ENCODE data around the gene GRIK3.
"Not testable (repeated sequence)": the region's sequence is repeated elsewhere in the genome, so short reads cannot be mapped to it uniquely, and the experiment has no call there.

The GRIK3 gene

DNA sequence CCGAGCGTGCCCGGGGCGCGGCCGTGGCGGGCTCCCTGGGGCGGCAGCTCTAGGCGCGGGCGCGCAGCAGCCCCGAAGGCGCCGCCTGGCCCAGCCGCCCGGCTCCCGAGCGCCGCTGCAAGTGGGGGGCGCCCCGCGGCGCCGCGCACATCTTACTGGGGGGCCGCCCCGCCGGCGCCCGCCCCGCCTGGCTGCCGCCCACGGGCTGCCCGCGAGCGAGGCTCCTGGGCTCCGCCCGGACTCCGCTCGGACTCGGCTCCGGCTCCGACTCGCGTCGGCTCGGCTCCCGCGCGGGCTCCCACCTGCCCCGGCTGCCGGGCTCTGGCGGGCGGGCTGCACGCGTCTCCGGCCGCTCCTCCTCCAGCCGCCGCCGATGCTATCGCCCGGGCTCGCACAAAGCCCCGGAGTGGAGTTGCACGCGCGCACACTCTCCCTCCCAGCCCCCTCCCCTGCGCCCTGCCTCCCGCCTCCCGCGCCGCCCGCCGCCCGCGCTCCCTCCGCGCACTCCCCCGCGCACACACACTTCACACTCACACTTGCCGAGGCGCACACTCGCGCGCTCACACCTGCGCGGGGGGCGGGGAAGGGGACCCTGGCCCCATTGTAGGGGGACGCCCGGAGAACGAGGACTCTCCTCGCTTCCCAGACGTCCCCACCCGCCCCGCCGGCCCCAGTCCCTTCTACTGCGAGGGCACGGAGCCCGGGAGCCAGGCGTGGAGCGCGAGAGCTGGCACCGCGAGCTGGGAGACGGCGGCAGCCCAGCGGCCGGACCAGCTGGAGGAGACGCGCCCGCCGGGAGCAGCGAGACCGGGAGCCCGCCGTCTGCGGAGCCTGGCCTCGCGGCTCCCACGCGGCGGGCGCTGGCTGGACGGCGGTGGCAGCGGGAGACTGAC is at the start of gene GRIK3:
TSS of gene GRIK3 (minus strand) at position 395 of the 893 bp plus-strand sequence. CDS start 407 bp downstream, outside the sequence.
- DNase-seq (ENCODE audit: low read depth in 2 of 2) = no peak

DNA sequence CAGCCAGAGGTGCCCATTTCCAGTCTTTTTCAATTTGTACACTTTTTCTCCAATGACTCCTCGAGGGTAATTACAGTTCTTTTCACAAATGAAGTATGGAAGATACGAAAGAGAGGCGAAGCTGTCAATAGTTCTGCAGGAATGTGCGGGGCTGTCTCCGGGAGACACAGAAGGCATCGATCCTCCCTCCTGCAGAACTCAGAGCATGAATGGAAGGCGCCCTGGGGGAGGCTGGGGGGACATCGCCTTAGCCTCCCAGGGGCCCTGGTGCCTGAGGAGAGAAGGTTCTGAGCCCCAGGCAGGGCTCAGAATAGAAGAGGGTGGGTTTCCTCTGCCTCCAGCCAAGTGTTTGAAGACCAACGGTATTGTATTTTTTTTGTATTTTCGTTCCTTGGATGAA is 49.7 kb upstream of the GRIK3 start:
- DNase-seq (ENCODE audit: low read depth in 2 of 2) = no peak

DNA sequence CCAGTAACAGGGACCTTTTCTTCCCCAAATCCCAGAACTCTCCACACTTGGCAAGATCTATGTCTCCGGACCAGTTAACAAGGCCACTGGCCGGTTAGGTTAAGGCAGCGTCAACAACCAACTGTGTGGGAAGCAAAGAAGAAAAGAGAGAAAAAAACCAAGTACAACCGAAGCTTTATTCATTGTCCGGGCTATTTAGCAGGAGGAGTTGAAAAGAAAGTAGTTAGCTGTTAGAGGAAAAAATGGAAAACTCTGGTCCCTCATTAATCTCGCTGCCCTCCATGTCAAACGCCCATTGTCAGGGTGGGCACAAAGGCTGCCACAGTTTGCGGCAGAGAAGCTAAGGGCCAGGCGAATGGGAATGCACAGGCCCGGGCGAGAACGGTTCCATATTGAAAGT is 49.3 kb upstream of the GRIK3 start:
- no peak for DNase-seq (ENCODE audit: low read depth in 2 of 2)

DNA sequence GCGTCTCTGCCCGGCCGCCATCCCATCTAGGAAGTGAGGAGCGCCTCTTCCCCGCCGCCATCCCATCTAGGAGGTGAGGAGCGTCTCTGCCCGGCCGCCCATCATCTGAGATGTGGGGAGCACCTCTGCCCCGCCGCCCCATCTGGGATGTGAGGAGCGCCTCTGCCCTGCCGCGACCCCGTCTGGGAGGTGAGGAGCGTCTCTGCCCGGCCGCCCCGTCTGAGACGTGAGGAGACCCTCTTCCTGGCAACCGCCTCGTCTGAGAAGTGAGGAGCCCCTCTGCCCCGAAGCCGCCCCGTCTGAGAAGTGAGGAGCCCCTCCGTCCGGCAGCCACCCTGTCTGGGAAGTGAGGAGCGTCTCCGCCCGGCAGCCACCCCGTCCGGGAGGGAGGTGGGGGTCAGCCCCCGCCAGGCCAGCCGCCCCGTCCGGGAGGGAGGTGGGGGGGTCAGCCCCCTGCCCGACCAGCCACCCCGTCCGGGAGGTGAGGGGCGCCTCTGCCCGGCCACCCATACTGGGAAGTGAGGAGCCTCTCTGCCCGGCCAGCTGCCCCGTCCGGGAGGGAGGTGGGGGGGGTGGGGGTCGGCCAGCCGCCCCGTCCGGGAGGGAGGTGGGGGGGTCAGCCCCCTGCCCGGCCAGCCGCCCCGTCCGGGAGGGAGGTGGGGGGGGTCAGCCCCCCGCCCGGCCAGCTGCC is 46.1 kb upstream of the GRIK3 start:
- DNase-seq (ENCODE audit: low read depth in 2 of 2) = not testable (repeated sequence)

DNA sequence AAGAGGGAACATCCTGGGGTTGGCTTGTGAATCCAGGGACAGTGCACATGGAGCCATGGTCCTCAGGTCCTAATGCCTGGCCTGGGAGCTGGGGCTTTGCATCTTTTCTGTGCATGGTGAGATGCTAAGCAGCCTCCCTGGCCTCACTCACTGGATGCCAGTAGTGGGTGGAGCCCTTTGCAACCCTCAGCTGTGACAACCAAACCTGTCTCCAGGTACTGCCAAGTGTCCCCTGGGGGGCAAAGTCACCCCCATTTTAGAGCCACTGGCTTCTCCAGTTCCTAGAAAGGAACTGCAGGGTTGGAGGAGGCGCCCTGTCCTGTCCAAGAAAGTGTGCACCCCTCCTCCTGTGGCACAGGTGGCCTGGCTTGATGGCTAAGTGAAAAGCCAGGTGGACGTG is 44.6 kb upstream of the GRIK3 start:
- no peak for DNase-seq (ENCODE audit: low read depth in 2 of 2)

DNA sequence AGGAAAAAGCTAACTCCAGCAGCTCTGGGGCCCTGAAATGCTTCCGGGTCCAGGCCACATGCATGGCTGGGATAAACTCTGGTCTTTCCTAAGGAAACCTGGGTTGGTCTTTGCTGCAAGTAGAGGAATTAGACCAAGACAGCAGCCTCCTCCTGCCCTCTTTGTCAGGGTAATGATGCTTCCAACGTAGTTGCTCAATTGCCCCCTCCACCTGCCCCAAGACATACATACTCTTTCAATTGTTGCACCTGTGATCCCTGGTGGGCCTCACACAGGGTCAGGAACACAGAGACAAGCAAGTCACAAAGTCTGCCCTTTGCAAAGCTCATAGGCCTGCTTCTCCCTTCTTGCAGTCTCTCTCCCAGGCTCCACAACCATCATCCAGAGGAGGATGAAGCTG is 41.9 kb upstream of the GRIK3 start:
- DNase-seq (ENCODE audit: low read depth in 2 of 2) = no peak

DNA sequence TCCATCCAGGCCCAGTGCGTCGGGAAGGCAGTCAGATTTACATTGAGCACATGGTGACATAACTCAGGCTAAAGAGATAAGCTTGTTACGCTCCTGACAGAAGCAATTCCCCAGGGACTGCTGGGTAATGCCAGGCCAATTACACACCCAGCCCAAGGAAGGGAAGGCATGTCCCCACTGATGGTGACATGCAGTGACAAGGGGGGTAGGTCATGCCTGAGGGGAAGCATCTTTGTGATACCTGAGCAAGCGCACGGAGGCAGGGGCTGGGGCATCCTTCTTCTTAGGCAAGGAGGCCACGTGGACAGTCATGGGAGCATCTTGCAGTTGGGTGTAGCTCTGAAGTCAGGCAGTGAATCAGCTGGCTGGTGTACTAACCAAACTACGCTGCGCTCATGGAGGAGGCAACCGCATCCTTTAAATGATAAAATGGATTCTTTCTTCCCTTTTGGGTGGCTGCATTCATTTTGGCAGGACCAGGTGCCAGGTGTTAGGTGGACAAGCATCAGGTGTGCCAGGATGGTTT is 39.6 kb upstream of the GRIK3 start:
- no peak for DNase-seq (ENCODE audit: low read depth in 2 of 2)

DNA sequence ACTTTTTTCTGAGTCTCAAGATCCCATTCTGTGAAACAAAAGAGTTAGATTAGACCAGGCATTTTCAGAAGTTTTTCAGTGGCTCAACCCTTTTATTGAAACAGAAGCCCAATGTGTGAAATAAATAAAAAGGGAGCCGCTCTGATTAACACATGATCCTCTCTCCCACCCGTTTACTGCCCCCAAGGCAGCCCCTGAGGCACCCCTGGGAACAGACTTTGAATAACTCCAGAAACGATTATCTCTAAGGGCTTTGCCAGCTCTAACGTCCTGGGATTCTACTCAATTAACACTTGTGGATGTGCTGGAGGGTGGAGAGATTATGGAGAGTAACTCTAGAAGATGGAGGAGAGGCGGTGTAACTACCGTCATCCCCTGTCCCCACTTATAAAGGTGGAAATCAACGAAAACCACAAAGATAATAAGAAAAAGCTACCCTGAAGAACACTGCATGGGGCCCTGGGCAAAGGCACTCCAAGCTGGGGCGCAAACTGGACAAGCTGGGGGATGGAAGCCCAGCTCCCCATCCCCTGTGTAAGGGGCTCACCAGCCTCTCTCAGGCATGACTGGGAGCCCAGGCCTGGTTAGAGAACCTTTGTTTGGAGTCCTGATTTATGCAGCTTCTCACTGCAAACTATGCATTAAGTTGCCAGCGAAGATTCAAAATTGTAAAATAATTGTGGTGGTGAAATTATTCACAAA is 39.0 kb upstream of the GRIK3 start:
- no peak for DNase-seq (ENCODE audit: low read depth in 2 of 2)

DNA sequence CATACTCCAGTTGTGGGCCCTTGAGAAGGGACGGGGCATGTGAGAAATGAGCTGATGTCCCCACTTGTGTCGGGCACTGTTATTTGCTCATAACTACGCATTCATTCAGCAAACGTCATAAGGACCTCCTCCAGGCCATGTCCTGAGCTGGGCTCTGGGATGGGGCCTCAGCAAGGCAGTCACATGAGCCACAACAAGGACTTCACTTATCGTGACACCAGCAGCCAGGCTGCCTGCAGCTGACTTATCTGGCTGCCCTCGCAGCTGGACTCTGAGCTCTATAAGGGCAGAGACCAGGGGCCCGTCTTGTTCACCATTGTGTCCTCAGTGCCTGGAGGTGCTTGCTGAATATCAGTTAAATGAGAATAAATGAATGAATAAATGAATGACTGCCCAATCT is 37.5 kb upstream of the GRIK3 start:
- DNase-seq (ENCODE audit: low read depth in 2 of 2) = no peak

DNA sequence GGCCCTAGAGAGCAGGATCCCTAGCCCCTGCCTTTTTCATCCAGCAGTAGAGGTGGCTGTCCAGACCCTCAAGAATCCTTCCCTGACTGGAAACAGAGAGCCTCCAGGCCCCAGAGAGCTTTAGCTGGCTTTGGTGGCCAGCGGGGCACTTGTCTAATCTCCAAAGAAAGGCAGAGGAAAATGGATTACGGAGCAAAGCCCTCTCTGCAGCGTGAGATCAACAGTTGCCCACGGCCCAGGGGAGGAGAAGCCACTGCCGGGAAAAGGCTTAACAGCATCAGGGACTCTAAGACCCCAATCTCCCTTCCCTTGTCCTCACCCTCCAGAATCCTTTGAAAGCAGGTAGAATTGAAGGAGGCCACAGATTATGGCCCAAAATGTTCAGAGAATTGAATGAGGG is 35.8 kb upstream of the GRIK3 start:
- no peak for DNase-seq (ENCODE audit: low read depth in 2 of 2)

DNA sequence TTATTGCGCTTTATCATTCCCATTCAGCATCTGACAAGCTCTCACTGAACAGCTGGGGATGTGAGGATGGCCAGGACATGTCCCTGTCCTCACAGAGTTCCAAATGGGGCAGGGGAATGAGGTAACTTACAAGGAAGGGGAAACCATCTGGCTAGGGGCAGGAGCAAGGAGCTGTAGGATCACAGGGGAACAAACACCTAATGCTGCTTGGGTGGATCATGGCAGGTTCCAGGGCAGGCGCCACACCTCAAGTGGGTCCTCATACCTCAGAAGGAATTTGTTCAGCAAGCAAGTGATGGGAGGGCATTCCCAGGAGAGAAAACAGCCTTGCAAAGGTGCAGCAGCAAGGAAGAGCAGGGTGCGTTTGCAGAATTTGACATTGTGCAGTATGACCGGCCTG is 35.1 kb upstream of the GRIK3 start:
- no peak for DNase-seq (ENCODE audit: low read depth in 2 of 2)

DNA sequence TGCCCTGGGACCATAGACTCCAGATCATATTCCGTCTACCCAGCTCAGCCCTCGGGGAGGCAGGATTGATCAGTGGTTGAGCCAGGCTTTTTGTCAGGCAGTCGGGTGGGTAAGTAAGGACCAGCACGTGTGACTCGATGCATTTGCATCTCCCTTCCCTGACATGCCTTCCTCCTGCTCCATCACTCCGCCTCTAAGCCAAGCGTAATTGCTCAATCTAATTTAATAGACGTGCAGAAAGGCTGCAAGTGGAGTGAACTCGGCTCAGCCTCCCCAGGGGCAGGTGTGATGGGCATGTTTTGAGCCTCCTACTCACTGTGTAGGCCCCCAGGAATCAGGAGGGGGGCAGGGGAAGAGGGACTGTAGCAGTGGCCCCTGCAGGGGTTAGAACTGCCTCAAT is 34.6 kb upstream of the GRIK3 start:
- no peak for DNase-seq (ENCODE audit: low read depth in 2 of 2)

DNA sequence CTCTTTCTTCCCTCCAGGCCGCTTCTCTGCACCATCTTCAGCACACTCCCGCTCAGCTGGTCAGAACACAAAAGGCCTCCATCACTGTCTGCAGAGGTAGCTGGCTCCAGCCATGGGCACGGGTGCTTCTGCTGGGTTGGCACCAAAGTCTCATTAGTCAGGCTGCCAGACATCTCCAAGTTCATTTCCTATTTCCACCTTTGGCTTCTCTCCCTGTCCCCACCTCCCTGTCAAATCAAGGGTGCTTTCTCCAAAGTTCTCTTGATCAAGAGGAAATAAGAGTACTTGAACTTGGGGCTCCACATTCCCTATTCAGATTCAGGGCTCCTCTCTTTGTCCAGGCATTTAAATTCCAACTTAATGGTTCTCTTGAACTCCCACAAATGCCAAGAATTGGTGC is 33.9 kb upstream of the GRIK3 start:
- no peak for DNase-seq (ENCODE audit: low read depth in 2 of 2)

DNA sequence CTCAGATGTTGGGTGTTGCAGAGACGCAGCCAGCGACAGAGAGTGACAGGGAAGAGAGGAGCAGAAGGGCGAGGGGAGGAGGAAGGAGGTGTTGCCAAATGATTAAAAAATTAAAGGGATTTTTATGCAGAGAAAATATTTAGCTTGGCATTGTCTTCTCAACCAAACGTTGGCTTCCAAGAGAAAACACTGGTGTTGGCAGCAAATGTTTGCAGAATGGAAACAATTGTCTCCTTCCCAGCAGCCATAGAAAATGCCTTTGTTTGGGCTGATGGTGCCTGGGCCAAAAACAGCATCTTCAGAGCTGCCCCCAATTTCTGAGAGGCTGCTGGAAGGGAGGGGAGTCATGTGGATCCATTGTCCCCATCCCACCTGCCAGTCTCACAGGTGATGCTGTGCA is 29.7 kb upstream of the GRIK3 start:
- no peak for DNase-seq (ENCODE audit: low read depth in 2 of 2)

DNA sequence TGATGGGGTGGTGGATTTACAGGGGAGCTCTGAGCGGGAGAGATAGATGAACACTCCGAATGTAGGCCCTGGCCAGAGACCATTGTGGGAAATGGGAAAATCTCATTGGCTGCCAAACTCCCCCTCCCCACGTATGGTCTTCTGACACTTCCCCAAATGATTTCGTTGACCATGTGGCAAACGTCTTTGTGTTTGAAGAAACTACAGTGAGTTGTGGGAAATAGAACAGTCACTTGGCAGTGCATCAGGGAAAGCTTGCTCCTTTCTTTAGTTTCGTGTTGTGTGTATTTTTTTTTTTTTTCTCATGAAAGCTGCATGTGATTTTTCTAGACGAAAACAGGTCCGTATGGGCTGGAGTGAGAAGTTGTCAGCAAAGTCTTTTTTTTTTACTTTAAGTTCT is 25.0 kb upstream of the GRIK3 start:
- DNase-seq (ENCODE audit: low read depth in 2 of 2) = no peak

DNA sequence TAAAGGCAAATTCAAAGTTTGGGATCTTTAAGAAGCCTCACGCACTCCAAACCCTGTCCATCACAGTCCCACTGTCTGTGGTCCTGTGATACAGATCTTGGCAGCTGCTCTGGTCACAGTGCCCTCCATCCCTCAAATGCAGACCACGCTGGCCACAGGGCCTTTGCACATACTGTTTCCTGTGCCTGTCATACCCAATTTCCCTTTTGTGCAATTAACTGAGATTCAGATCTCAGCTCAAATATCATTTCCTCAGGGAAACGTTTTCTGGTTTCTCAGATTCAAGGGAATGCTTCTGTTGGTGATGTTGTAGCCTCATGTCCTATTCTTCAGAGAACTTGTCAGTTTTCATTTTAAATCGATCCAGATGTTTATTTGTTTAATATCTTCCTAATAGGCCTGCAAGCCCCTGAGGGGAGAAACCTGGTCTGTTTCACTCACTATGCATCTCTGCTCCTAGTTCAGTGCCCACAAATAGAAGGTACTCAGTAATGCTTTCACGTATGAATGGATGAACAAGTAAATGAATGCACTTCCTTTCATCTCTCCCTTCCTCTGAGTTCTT is 24.2 kb upstream of the GRIK3 start:
- no peak for DNase-seq (ENCODE audit: low read depth in 2 of 2)

DNA sequence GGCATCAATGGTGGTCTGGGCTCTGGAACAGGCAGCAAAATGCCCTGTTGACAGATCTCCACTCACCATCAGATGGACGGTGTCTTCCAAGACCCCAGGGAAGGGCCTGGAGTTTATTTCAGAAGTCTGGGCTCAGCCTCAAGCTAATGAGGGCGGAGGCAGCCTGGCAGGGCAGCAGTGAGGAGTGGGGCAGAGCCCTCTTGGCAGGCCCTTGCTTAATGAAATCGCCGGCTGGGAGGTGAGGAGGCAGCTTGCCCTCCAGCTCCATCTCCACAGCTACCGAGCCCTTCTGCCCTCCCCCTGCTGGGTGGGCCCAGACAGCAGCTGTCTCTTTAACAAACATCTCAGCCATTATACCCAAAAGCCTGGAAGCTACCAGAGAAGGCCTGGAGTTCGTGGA is 22.0 kb upstream of the GRIK3 start:
- DNase-seq (ENCODE audit: low read depth in 2 of 2) = no peak

DNA sequence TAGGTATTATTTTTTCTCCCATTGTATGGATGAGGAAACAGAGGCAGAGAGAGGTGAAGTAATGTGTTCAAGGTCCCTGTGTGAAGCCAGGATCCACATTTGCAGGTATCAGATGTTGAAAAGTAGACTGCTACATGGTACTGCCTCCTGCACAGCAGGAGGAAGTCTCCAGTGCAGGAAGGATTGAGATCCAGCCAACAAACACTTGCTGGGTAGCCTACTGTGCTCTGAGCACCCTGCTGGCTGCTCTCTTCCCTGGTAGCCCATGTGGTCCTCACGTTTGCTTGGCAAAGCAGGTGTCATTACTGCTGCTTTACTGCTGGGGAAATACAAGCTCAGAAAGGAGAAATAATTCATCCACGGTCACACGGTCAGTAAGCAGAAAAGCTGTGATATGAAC is 21.3 kb upstream of the GRIK3 start:
- DNase-seq (ENCODE audit: low read depth in 2 of 2) = no peak

DNA sequence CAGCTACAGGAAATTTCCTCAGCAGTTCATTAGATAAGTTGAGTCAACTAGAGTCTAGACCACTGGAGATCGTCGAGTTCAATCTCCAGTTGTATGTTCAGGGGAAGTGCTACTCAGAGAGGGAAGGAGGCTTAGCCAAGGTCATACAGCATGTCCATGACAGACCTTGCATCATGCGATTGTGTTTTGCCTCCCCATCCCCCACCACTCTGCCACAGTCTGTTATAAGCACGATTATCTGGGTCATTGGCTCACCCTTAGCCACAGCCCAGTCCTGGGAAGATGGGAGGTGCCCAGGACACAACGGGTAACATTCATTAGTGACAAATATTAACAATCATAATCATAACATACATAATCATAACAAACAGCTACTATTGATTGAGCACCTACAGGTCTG is 18.9 kb upstream of the GRIK3 start:
- DNase-seq (ENCODE audit: low read depth in 2 of 2) = no peak

DNA sequence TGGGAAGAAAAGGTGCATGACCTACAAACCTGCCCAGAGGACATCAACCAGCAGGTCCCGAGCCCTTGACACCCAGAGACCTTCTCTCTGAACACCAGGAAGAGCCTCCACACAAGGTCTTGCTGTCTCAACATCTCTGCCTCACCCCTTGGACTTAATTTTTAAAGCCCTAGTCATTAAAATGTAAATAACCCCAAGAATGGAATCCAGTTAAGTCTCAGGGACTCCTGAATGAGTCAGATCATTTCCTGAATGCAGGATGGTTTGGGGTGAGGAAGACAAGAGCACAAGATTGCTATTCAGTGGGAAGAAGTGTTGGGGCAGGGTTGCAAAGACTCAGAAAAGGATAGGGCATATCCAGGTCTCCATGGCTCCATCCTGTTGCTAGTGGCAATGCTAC is 17.8 kb upstream of the GRIK3 start:
- DNase-seq (ENCODE audit: low read depth in 2 of 2) = no peak

DNA sequence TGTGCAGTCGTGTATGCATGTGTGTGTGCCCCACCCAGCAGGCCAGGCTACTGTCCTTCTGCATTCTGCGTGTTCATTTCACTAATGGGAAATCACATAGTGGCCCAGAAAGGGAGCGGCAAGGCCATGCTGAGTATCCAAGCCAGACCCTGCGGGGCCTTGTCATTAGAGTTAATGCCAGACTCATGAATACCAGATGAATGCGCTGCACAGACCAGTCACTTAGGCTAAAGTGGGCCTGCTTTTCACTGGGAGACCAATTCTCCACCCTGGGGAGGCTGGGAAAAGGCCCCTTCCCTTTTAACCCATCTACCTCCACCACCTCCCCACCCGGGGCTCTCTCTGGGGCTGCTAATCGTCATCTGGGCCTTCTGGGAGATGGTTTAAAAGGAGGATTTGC is 17.0 kb upstream of the GRIK3 start:
- DNase-seq (ENCODE audit: low read depth in 2 of 2) = no peak

DNA sequence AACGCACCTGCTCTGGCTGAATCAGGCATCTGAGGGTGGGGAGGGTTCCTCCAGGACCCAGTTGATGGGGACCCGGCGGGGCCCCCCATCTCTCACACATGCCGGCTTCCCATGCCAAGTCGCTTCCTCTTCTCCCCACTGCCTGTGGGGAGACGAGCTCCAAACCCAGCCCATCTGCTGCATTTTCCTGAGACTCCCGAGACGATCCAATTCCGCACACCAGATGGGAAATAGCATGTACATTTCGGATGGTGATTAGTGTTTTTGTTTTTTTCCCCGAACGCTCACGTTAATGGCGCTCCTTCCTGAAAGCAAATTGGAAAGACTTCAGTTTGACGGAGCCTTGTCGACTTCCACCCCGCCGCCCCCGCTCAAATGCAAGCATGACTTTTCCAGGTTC is 13.2 kb upstream of the GRIK3 start:
- no peak for DNase-seq (ENCODE audit: low read depth in 2 of 2)
